HepG2 (cell line): ENCODE results near the gene ENTPD2. TPM values are rescaled to one million over a fixed set of nuclear protein-coding genes. Genes with fewer than 3 reads are reported as not detected.

Experiments used
- DRAP1 ChIP-seq: IDR thresholded peaks from 2 replicates; pipeline ENCODE4 v1.6.1; 2016; ENCODE audit warnings: missing genetic modification reagents, missing compliant biosample characterization
- HIVEP1 ChIP-seq: sonication (generic); formaldehyde crosslinking; IDR thresholded peaks from 2 replicates; pipeline ENCODE4 v1.4.0; 2020; ENCODE audit warnings: mild to moderate bottlenecking, missing genetic modification reagents
- NFE2 ChIP-seq: sonication (generic); formaldehyde crosslinking; IDR thresholded peaks from 2 replicates; pipeline ENCODE4 v1.4.0; 2020; ENCODE audit warnings: missing genetic modification reagents
- TFDP2 ChIP-seq: sonication (generic); formaldehyde crosslinking; IDR thresholded peaks from 2 replicates; pipeline ENCODE4 v1.4.0; 2020; ENCODE audit warnings: missing genetic modification reagents
- YEATS2 ChIP-seq: sonication (generic); formaldehyde crosslinking; IDR thresholded peaks from 2 replicates; pipeline ENCODE4 v1.4.0; 2020; ENCODE audit warnings: missing genetic modification reagents, borderline replicate concordance
- ZFX ChIP-seq: sonication (generic); formaldehyde crosslinking; IDR thresholded peaks from 2 replicates; pipeline ENCODE4 v1.4.0; 2020; ENCODE audit warnings: mild to moderate bottlenecking, low read depth, missing genetic modification reagents, moderate library complexity
- ZNF207 ChIP-seq: fragments of 450-650 bp; IDR thresholded peaks from 2 replicates; pipeline ENCODE4 v1.6.1; 2016; ENCODE audit warnings: antibody characterized with exemption, borderline replicate concordance
- ZNF337 ChIP-seq: sonication (generic); formaldehyde crosslinking; IDR thresholded peaks from 2 replicates; pipeline ENCODE4 v1.5.1; 2020; ENCODE audit warnings: missing genetic modification reagents, low read depth, mild to moderate bottlenecking, borderline replicate concordance
- ZNF34 ChIP-seq: sonication (generic); formaldehyde crosslinking; IDR thresholded peaks from 2 replicates; pipeline ENCODE4 v1.4.0; 2020; ENCODE audit warnings: mild to moderate bottlenecking, missing genetic modification reagents, borderline replicate concordance
- ZUFSP ChIP-seq: sonication (generic); formaldehyde crosslinking; IDR thresholded peaks from 2 replicates; pipeline ENCODE4 v1.9.0; 2021; ENCODE audit warnings: missing genetic modification reagents, mild to moderate bottlenecking, borderline replicate concordance
- polyA plus RNA-seq, 8 experiments: library from polyadenylated mRNA; depleted of rRNA in 3 of 8; stranded (reverse) in 7 of 8; unstranded in 1 of 8; fragments of >200 nt; fragmentation: Illumina TruSeq in 4 of 8; extraction: Trizol in 4 of 8; gene quantifications; 2 replicates each; pipeline versions ENCODE4 v1.2.1 to v1.2.3, GENCODE V29; 2011 to 2016; ENCODE audit warnings: low read depth in 4 of 8, missing spikeins in 1 of 8, mixed read lengths in 1 of 8; ENCODE audit not compliant: insufficient read depth in 1 of 8
- total RNA-seq, 5 experiments: library from RNA; depleted of rRNA; stranded (reverse); fragments of >200 nt; fragmentation: Illumina TruSeq; extraction: Trizol; gene quantifications; 2 replicates each; pipeline ENCODE4 v1.2.3, GENCODE V29; 2016; ENCODE audit warnings: low read depth in 1 of 5
- TF ChIP-seq, protein P1 (sequence below): sonication (generic); formaldehyde crosslinking; IDR thresholded peaks from 2 replicates; pipeline ENCODE4 v1.4.0; 2020; ENCODE audit warnings: missing genetic modification reagents
- TF ChIP-seq, protein P2 (sequence below): IDR thresholded peaks from 2 replicates; pipeline ENCODE4 v1.6.1; 2016; ENCODE audit warnings: low read depth, missing genetic modification reagents, missing compliant biosample characterization
- TF ChIP-seq, protein P3 (sequence below): sonication (generic); formaldehyde crosslinking; IDR thresholded peaks from 2 replicates; pipeline ENCODE4 v1.5.0; 2020; ENCODE audit warnings: missing genetic modification reagents

The ENTPD2 gene
- total and polyA plus RNA-seq, 2 of the 13 experiments (the other 11 are each of a cell fraction or from before 2014, with no cell fraction given): 0.95 to 3.2 TPM

DNA sequence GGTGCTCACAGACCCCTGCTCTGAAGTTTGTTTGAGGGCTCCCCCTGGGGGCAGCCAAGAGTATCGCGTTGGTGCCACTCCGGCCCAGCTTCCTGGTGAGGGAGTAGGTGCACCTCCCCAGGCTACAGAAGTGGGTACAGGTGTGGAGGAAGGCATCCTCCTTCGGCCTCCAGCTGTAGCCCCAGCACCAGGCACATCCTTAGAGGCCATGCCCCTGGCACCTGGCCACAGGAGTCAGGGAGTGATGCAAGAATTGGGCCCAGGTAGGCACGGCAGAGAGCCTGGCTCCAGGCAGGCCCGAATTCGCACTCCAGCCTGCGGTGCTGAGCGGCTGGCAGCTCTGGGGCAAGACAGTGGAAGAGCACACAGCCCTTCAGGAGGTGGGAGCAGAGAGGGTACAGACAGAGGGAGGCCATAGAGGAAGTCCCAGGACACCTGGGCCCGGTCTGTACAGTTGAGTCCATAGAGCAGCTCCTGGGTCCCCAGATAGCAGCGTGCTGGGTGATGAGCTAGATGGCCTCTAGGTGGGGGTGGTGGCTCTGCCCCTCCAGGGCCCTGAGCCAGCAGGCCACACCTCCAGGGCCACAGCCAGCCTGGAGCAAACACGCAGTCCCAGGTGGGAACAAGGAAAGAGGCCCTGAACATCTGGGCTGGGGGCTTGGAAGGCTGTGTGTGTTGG is 14.1 kb upstream of the ENTPD2 start (continued):
- TF ChIP-seq ZFX (CRISPR knock-in tag) (peak; percentile 74), YEATS2 (CRISPR knock-in tag) (no peak), HIVEP1 (CRISPR knock-in tag) (peak; percentile 65), ZNF34 (no peak), NFE2 (CRISPR knock-in tag) (no peak), ZNF207 (no peak), DRAP1 (CRISPR knock-in tag) (no peak; the same call in 1 of the 2 replicates), TFDP2 (CRISPR knock-in tag) (no peak), ZNF337 (no peak), ZUFSP (CRISPR knock-in tag) (no peak)
- TF ChIP-seq, protein P1, sequence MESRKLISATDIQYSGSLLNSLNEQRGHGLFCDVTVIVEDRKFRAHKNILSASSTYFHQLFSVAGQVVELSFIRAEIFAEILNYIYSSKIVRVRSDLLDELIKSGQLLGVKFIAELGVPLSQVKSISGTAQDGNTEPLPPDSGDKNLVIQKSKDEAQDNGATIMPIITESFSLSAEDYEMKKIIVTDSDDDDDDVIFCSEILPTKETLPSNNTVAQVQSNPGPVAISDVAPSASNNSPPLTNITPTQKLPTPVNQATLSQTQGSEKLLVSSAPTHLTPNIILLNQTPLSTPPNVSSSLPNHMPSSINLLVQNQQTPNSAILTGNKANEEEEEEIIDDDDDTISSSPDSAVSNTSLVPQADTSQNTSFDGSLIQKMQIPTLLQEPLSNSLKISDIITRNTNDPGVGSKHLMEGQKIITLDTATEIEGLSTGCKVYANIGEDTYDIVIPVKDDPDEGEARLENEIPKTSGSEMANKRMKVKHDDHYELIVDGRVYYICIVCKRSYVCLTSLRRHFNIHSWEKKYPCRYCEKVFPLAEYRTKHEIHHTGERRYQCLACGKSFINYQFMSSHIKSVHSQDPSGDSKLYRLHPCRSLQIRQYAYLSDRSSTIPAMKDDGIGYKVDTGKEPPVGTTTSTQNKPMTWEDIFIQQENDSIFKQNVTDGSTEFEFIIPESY (CRISPR knock-in tag): peak; percentile 14; the same call in 1 of the 2 replicates
- TF ChIP-seq, protein P2, sequence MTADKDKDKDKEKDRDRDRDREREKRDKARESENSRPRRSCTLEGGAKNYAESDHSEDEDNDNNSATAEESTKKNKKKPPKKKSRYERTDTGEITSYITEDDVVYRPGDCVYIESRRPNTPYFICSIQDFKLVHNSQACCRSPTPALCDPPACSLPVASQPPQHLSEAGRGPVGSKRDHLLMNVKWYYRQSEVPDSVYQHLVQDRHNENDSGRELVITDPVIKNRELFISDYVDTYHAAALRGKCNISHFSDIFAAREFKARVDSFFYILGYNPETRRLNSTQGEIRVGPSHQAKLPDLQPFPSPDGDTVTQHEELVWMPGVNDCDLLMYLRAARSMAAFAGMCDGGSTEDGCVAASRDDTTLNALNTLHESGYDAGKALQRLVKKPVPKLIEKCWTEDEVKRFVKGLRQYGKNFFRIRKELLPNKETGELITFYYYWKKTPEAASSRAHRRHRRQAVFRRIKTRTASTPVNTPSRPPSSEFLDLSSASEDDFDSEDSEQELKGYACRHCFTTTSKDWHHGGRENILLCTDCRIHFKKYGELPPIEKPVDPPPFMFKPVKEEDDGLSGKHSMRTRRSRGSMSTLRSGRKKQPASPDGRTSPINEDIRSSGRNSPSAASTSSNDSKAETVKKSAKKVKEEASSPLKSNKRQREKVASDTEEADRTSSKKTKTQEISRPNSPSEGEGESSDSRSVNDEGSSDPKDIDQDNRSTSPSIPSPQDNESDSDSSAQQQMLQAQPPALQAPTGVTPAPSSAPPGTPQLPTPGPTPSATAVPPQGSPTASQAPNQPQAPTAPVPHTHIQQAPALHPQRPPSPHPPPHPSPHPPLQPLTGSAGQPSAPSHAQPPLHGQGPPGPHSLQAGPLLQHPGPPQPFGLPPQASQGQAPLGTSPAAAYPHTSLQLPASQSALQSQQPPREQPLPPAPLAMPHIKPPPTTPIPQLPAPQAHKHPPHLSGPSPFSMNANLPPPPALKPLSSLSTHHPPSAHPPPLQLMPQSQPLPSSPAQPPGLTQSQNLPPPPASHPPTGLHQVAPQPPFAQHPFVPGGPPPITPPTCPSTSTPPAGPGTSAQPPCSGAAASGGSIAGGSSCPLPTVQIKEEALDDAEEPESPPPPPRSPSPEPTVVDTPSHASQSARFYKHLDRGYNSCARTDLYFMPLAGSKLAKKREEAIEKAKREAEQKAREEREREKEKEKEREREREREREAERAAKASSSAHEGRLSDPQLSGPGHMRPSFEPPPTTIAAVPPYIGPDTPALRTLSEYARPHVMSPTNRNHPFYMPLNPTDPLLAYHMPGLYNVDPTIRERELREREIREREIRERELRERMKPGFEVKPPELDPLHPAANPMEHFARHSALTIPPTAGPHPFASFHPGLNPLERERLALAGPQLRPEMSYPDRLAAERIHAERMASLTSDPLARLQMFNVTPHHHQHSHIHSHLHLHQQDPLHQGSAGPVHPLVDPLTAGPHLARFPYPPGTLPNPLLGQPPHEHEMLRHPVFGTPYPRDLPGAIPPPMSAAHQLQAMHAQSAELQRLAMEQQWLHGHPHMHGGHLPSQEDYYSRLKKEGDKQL (CRISPR knock-in tag): no peak
- TF ChIP-seq, protein P3, sequence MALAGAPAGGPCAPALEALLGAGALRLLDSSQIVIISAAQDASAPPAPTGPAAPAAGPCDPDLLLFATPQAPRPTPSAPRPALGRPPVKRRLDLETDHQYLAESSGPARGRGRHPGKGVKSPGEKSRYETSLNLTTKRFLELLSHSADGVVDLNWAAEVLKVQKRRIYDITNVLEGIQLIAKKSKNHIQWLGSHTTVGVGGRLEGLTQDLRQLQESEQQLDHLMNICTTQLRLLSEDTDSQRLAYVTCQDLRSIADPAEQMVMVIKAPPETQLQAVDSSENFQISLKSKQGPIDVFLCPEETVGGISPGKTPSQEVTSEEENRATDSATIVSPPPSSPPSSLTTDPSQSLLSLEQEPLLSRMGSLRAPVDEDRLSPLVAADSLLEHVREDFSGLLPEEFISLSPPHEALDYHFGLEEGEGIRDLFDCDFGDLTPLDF (CRISPR knock-in tag): no peak
